Stimulated activated CD4-positive, alpha-beta T cell treated with anti-CD3 and anti-CD28 coated beads, Interleukin-2, amount 100 ng/mL, for 48 hours (primary cell): ENCODE measurements around the gene FBN2.
"Not testable (repeated sequence)": the region's sequence is repeated elsewhere in the genome, so short reads cannot be mapped to it uniquely, and the experiment has no call there.

Experiments used
- DNase-seq, 2 donors: peaks; one replicate each; pipeline ENCODE4 v3.0.0-alpha.2; 2020

FBN2 gene

GRCh38 chr5:128475693-128476092 lies 62.4 kb downstream of the FBN2 start:
- DNase-seq = no peak

GRCh38 chr5:128472919-128473318 lies 65.1 kb downstream of the FBN2 start:
- DNase-seq = no peak

GRCh38 chr5:128472036-128472435 lies 66.0 kb downstream of the FBN2 start:
- DNase-seq = no peak

GRCh38 chr5:128470663-128471062 lies 67.4 kb downstream of the FBN2 start:
- no peak for DNase-seq

- DNase-seq = no peak
These were observed 68.1 kb downstream of the FBN2 start for GRCh38 chr5:128469912-128470311.

GRCh38 chr5:128466980-128467379 lies 71.1 kb downstream of the FBN2 start:
- no peak for DNase-seq

GRCh38 chr5:128466554-128466953 lies 71.5 kb downstream of the FBN2 start:
- DNase-seq = no peak

GRCh38 chr5:128464596-128464995 lies 73.4 kb downstream of the FBN2 start:
- DNase-seq = no peak

- DNase-seq = no peak
These were observed 75.7 kb downstream of the FBN2 start for GRCh38 chr5:128462330-128462729.

GRCh38 chr5:128457147-128457915 lies 80.7 kb downstream of the FBN2 start:
- DNase-seq = not testable (repeated sequence)

GRCh38 chr5:128455841-128456361 lies 82.1 kb downstream of the FBN2 start:
- no peak for DNase-seq

GRCh38 chr5:128453121-128453520 lies 84.9 kb downstream of the FBN2 start:
- DNase-seq = no peak

GRCh38 chr5:128447224-128447623 lies 90.8 kb downstream of the FBN2 start:
- DNase-seq = not testable (repeated sequence)

- no peak for DNase-seq
These were observed 96.1 kb downstream of the FBN2 start for GRCh38 chr5:128441941-128442350.

- no peak for DNase-seq
These were observed 96.9 kb downstream of the FBN2 start for GRCh38 chr5:128441165-128441564.

- no peak for DNase-seq
These were observed 101.3 kb downstream of the FBN2 start for GRCh38 chr5:128436749-128437188.

- DNase-seq = no peak
These were observed 102.2 kb downstream of the FBN2 start for GRCh38 chr5:128435861-128436260.

- DNase-seq = no peak
These were observed 103.1 kb downstream of the FBN2 start for GRCh38 chr5:128434993-128435392.

GRCh38 chr5:128432913-128433440 lies 105.1 kb downstream of the FBN2 start:
- no peak for DNase-seq

- DNase-seq = no peak
These were observed 110.1 kb downstream of the FBN2 start for GRCh38 chr5:128427921-128428320.

GRCh38 chr5:128426090-128426534 lies 111.9 kb downstream of the FBN2 start:
- no peak for DNase-seq

- no peak for DNase-seq
These were observed 113.4 kb downstream of the FBN2 start for GRCh38 chr5:128424646-128425045.

- DNase-seq = no peak
These were observed 115.4 kb downstream of the FBN2 start for GRCh38 chr5:128422612-128423011.

- no peak for DNase-seq
These were observed 123.6 kb downstream of the FBN2 start for GRCh38 chr5:128414469-128414868.
